HepG2 (cell line): Measurements from ENCODE around the gene KRTAP5-8. TPM values are rescaled to one million over a fixed set of nuclear protein-coding genes. Genes with fewer than 3 reads are reported as not detected.

Source experiments
- AGO2 ChIP-seq: fragments of 200-400 bp; formaldehyde crosslinking; optimal IDR thresholded peaks from 2 replicates; pipeline ENCODE3; 2017; ENCODE audit warnings: mild to moderate bottlenecking, low read depth, low read length, moderate library complexity
- ARHGAP35 ChIP-seq: sonication (generic); formaldehyde crosslinking; IDR thresholded peaks from 2 replicates; pipeline ENCODE4 v1.9.0; 2022; ENCODE audit warnings: mild to moderate bottlenecking, inconsistent platforms, moderate library complexity, missing genetic modification reagents, borderline replicate concordance
- CHCHD3 ChIP-seq: sonication (generic); formaldehyde crosslinking; IDR thresholded peaks from 2 replicates; pipeline ENCODE4 v1.8.0; 2022; ENCODE audit warnings: mild to moderate bottlenecking, missing genetic modification reagents, moderate library complexity
- ERF ChIP-seq: IDR thresholded peaks from 2 replicates; pipeline ENCODE4 v1.6.1; 2018; ENCODE audit warnings: missing biosample characterization, missing genetic modification reagents
- HNRNPUL1 ChIP-seq: fragments of 200-400 bp; formaldehyde crosslinking; IDR thresholded peaks from 2 replicates; pipeline ENCODE4 v1.6.1; 2017; ENCODE audit warnings: low read depth, mild to moderate bottlenecking, low read length, moderate library complexity
- KLF9 ChIP-seq: IDR thresholded peaks from 2 replicates; pipeline ENCODE4 v1.6.1; 2016; ENCODE audit warnings: low read depth
- NFATC3 ChIP-seq: sonication (generic); formaldehyde crosslinking; IDR thresholded peaks from 2 replicates; pipeline ENCODE4 v1.5.1; 2020; ENCODE audit warnings: mild to moderate bottlenecking, missing genetic modification reagents
- NFE2L2 ChIP-seq: fragments of 150-350 bp; IDR thresholded peaks from 2 replicates; pipeline ENCODE4 v1.6.1; 2014; ENCODE audit warnings: low read length
- SOX13 ChIP-seq, 3 experiments: fragments of 450-650 bp in 1 of 3; sonication (generic) in 1 of 3; formaldehyde crosslinking in 1 of 3; IDR thresholded peaks in 2 of 3; conservative IDR thresholded peaks in 1 of 3; 2 replicates each; pipeline versions ENCODE4 v1.5.0 to v1.6.1; 2016 to 2020; ENCODE audit warnings: antibody characterized with exemption in 1 of 3, mild to moderate bottlenecking in 1 of 3, missing compliant biosample characterization in 1 of 3, missing genetic modification reagents in 1 of 3, moderate library complexity in 1 of 3
- YEATS4 ChIP-seq: sonication (generic); formaldehyde crosslinking; IDR thresholded peaks from 2 replicates; pipeline ENCODE4 v1.4.0; 2020; ENCODE audit warnings: missing genetic modification reagents, borderline replicate concordance
- ZNF235 ChIP-seq: sonication (generic); formaldehyde crosslinking; IDR thresholded peaks from 2 replicates; pipeline ENCODE4 v1.8.1; 2023; ENCODE audit warnings: mild to moderate bottlenecking, missing genetic modification reagents, borderline replicate concordance
- ZNF3 ChIP-seq: IDR thresholded peaks from 2 replicates; pipeline ENCODE4 v1.7.0; 2017; ENCODE audit warnings: inconsistent platforms
- ZNF569 ChIP-seq: sonication (generic); formaldehyde crosslinking; IDR thresholded peaks from 2 replicates; pipeline ENCODE4 v1.5.0; 2020; ENCODE audit warnings: mild to moderate bottlenecking, missing genetic modification reagents, moderate library complexity, borderline replicate concordance
- polyA plus RNA-seq, 8 experiments: library from polyadenylated mRNA; depleted of rRNA in 3 of 8; stranded (reverse) in 7 of 8; unstranded in 1 of 8; fragments of >200 nt; fragmentation: Illumina TruSeq in 4 of 8; extraction: Trizol in 4 of 8; gene quantifications; 2 replicates each; pipeline versions ENCODE4 v1.2.1 to v1.2.3, GENCODE V29; 2011 to 2016; ENCODE audit warnings: low read depth in 4 of 8, missing spikeins in 1 of 8, mixed read lengths in 1 of 8; ENCODE audit not compliant: insufficient read depth in 1 of 8
- total RNA-seq, 5 experiments: library from RNA; depleted of rRNA; stranded (reverse); fragments of >200 nt; fragmentation: Illumina TruSeq; extraction: Trizol; gene quantifications; 2 replicates each; pipeline ENCODE4 v1.2.3, GENCODE V29; 2016; ENCODE audit warnings: low read depth in 1 of 5
- TF ChIP-seq, protein P1 (sequence below): sonication (generic); formaldehyde crosslinking; conservative IDR thresholded peaks from 2 replicates; pipeline ENCODE4 v1.8.0; 2022; ENCODE audit warnings: mild to moderate bottlenecking, moderate library complexity, missing genetic modification reagents
- TF ChIP-seq, protein P2 (sequence below): sonication (generic); formaldehyde crosslinking; IDR thresholded peaks from 2 replicates; pipeline ENCODE4 v1.5.0; 2020; ENCODE audit warnings: missing genetic modification reagents
- TF ChIP-seq, protein P3 (sequence below): sonication (generic); formaldehyde crosslinking; IDR thresholded peaks from 2 replicates; pipeline ENCODE4 v1.9.0; 2021; ENCODE audit warnings: mild to moderate bottlenecking, missing genetic modification reagents
- TF ChIP-seq, protein P4 (sequence below): sonication (generic); formaldehyde crosslinking; IDR thresholded peaks from 2 replicates; pipeline ENCODE4 v1.4.0; 2020; ENCODE audit warnings: mild to moderate bottlenecking, missing genetic modification reagents
- TF ChIP-seq, protein P5 (sequence below): sonication (generic); formaldehyde crosslinking; IDR thresholded peaks from 2 replicates; pipeline ENCODE4 v1.5.0; 2020; ENCODE audit warnings: missing genetic modification reagents

The KRTAP5-8 gene
- total and polyA plus RNA-seq, 2 of the 13 experiments (the other 11 are each of a cell fraction or from before 2014, with no cell fraction given): 0.20 TPM; not detected in 1

DNA sequence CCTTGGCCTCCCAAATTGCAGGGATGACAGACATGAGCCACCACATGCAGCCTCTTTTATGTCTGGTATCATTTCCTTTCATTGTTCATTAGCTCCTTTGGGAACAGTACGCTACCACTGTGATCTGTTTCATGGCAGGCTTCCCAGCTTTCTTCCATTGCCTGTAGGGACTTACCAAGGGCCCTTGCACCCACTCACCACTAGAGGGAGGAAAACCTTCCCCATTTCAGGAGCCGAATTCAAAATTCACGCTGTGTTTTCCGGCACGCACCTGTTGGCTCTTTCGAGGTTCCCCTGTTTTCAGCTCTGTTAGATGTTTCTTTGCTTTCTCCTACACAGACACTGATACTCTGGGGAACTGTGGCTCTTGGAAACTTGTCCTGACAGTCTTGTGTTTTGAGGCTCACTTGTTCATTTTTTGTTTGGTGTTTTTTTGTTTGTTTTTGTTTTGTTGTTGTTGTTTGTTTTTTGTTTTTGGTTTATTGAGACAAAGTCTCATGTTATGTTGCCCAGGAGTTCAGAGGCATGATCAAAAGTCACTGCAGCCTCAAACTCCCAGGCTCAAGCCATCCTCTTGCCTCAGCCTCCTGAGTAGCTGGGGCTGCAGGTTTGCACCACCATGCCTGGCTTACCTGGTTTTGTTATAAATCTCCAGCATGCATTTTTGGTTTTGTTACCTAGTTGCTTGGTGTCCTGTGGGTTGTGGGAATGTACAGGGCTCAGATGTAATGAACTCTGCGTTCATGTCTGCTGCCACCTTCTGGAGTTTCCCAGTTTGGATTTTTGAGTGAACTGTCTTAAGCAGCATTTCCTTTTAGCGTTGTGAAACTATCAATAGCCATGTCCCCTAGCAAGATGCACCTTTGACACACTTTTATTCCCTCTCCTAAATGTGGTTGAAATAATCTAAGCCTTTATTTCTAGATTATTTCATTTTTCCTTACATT, 42.5 kb downstream of the KRTAP5-8 start (continued):
- TF ChIP-seq, protein P1, sequence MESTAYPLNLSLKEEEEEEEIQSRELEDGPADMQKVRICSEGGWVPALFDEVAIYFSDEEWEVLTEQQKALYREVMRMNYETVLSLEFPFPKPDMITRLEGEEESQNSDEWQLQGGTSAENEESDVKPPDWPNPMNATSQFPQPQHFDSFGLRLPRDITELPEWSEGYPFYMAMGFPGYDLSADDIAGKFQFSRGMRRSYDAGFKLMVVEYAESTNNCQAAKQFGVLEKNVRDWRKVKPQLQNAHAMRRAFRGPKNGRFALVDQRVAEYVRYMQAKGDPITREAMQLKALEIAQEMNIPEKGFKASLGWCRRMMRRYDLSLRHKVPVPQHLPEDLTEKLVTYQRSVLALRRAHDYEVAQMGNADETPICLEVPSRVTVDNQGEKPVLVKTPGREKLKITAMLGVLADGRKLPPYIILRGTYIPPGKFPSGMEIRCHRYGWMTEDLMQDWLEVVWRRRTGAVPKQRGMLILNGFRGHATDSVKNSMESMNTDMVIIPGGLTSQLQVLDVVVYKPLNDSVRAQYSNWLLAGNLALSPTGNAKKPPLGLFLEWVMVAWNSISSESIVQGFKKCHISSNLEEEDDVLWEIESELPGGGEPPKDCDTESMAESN: no peak
- TF ChIP-seq, protein P2, sequence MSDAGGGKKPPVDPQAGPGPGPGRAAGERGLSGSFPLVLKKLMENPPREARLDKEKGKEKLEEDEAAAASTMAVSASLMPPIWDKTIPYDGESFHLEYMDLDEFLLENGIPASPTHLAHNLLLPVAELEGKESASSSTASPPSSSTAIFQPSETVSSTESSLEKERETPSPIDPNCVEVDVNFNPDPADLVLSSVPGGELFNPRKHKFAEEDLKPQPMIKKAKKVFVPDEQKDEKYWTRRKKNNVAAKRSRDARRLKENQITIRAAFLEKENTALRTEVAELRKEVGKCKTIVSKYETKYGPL (CRISPR knock-in tag): no peak
- no peak for TF ChIP-seq ARHGAP35 (CRISPR knock-in tag)
- no peak for TF ChIP-seq AGO2
- TF ChIP-seq HNRNPUL1: no peak
- TF ChIP-seq ZNF3 (CRISPR knock-in tag): no peak
- no peak; the same call in 1 of the 2 replicates for TF ChIP-seq YEATS4
- TF ChIP-seq, protein P3, sequence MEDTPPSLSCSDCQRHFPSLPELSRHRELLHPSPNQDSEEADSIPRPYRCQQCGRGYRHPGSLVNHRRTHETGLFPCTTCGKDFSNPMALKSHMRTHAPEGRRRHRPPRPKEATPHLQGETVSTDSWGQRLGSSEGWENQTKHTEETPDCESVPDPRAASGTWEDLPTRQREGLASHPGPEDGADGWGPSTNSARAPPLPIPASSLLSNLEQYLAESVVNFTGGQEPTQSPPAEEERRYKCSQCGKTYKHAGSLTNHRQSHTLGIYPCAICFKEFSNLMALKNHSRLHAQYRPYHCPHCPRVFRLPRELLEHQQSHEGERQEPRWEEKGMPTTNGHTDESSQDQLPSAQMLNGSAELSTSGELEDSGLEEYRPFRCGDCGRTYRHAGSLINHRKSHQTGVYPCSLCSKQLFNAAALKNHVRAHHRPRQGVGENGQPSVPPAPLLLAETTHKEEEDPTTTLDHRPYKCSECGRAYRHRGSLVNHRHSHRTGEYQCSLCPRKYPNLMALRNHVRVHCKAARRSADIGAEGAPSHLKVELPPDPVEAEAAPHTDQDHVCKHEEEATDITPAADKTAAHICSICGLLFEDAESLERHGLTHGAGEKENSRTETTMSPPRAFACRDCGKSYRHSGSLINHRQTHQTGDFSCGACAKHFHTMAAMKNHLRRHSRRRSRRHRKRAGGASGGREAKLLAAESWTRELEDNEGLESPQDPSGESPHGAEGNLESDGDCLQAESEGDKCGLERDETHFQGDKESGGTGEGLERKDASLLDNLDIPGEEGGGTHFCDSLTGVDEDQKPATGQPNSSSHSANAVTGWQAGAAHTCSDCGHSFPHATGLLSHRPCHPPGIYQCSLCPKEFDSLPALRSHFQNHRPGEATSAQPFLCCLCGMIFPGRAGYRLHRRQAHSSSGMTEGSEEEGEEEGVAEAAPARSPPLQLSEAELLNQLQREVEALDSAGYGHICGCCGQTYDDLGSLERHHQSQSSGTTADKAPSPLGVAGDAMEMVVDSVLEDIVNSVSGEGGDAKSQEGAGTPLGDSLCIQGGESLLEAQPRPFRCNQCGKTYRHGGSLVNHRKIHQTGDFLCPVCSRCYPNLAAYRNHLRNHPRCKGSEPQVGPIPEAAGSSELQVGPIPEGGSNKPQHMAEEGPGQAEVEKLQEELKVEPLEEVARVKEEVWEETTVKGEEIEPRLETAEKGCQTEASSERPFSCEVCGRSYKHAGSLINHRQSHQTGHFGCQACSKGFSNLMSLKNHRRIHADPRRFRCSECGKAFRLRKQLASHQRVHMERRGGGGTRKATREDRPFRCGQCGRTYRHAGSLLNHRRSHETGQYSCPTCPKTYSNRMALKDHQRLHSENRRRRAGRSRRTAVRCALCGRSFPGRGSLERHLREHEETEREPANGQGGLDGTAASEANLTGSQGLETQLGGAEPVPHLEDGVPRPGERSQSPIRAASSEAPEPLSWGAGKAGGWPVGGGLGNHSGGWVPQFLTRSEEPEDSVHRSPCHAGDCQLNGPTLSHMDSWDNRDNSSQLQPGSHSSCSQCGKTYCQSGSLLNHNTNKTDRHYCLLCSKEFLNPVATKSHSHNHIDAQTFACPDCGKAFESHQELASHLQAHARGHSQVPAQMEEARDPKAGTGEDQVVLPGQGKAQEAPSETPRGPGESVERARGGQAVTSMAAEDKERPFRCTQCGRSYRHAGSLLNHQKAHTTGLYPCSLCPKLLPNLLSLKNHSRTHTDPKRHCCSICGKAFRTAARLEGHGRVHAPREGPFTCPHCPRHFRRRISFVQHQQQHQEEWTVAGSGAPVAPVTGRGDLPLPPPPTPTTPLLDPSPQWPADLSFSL (CRISPR knock-in tag): no peak
- TF ChIP-seq, protein P4, sequence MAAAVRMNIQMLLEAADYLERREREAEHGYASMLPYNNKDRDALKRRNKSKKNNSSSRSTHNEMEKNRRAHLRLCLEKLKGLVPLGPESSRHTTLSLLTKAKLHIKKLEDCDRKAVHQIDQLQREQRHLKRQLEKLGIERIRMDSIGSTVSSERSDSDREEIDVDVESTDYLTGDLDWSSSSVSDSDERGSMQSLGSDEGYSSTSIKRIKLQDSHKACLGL (CRISPR knock-in tag): no peak
- no peak for TF ChIP-seq NFATC3 (CRISPR knock-in tag)
- TF ChIP-seq CHCHD3: no peak
- no peak for TF ChIP-seq KLF9 (CRISPR knock-in tag)
- TF ChIP-seq ERF (CRISPR knock-in tag): 0 out of 2 replicates have a peak, but pooled peaks have one; percentile 38
- TF ChIP-seq ZNF569 (CRISPR knock-in tag): no peak
- TF ChIP-seq ZNF235 (CRISPR knock-in tag): no peak
- TF ChIP-seq, protein P5, sequence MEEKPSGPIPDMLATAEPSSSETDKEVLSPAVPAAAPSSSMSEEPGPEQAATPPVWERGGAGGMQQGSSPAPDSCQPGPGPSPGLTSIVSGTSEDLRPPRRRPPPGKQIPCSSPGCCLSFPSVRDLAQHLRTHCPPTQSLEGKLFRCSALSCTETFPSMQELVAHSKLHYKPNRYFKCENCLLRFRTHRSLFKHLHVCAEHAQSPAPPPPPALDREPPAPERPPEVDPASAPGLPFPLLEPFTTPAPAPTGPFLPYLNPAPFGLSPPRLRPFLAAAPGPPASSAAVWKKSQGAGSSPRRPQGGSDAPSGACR (CRISPR knock-in tag): no peak
- TF ChIP-seq SOX13 (IDR thresholded peaks at IDR 0.05): no peak
- TF ChIP-seq SOX13 (CRISPR knock-in tag; conservative IDR thresholded peaks at IDR 0.05 in 1 of 2, IDR thresholded peaks at IDR 0.05 in 1 of 2): no peak
- TF ChIP-seq NFE2L2: no peak
